ENCODE measurements around the gene SLX4IP.
"Not testable (repeated sequence)": the region's sequence is repeated elsewhere in the genome, so short reads cannot be mapped to it uniquely, and the experiment has no call there.

SLX4IP gene

GRCh38 chr20:10434832-10435812 lies at the start of gene SLX4IP:
TSS of gene SLX4IP (plus strand) at chr20:10435305. CDS start at chr20:10458205, 22,900 bp downstream.
- DNase-seq (ENCODE audit: low read depth) = peak; percentile 72

GRCh38 chr20:10385850-10386544 lies 49.1 kb upstream of the SLX4IP start:
- no peak for DNase-seq (ENCODE audit: low read depth)

DNA sequence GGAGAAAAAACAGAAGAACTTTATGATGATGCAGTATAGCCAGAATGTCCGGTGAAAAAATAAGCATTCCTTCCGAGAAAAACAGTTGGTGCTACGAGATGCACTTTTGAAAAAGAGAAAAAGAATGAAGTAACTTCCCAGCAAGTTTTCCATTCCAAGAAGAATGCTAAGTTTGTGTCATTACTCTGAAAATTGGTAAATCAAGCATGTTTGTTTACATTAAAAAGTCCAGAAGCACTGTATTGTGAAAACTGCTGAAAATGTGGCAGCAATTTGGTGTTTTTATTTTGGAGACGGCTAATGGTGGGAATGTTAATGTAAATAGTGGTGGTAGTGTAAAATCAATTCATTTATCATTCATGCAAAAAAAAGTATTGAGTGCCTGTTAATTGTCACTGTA lies 47.4 kb upstream of the SLX4IP start:
- DNase-seq (ENCODE audit: low read depth) = no peak

GRCh38 chr20:10388597-10388996 lies 46.5 kb upstream of the SLX4IP start:
- no peak for DNase-seq (ENCODE audit: low read depth)

DNA sequence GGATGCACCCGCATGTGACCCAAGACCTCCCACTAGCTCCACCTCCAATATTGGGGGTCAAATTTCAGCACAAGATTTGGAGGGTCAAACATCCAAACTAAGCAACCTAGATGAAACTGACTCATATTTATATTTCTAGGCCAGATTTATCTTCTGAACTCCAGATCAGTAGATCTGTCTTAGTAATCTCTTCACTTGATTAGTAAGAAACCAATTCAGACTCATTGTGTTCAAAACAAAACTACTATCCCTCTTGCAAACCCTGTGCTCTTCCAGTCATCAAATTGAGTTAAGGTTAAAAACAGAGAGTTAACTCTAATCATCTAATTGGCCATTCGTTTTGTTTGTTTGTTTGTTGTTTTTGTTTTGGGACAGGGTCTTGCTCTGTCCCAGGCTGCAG lies 44.4 kb upstream of the SLX4IP start:
- no peak for DNase-seq (ENCODE audit: low read depth)

DNA sequence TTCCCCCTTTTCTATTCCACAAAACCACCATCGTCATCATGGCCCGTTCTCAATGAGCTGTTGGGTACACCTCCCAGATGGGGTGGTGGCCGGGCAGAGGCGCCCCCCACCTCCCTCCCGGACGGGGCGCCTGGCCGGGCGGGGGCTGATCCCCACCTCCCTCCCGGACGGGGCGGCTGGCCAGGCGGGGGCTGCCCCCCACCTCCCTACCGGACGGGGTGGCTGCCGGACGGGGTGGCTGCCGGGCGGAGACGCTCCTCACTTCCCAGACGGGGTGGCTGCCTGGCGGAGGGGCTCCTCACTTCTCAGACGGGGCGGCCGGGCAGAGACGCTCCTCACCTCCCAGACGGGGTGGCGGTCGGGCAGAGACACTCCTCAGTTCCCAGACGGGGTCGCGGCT lies 40.4 kb upstream of the SLX4IP start:
- not testable (repeated sequence) for DNase-seq (ENCODE audit: low read depth)

GRCh38 chr20:10398834-10399369 lies 36.2 kb upstream of the SLX4IP start:
- DNase-seq (ENCODE audit: low read depth) = no peak

- DNase-seq (ENCODE audit: low read depth) = no peak
These were observed 32.0 kb upstream of the SLX4IP start for GRCh38 chr20:10402938-10403608.

DNA sequence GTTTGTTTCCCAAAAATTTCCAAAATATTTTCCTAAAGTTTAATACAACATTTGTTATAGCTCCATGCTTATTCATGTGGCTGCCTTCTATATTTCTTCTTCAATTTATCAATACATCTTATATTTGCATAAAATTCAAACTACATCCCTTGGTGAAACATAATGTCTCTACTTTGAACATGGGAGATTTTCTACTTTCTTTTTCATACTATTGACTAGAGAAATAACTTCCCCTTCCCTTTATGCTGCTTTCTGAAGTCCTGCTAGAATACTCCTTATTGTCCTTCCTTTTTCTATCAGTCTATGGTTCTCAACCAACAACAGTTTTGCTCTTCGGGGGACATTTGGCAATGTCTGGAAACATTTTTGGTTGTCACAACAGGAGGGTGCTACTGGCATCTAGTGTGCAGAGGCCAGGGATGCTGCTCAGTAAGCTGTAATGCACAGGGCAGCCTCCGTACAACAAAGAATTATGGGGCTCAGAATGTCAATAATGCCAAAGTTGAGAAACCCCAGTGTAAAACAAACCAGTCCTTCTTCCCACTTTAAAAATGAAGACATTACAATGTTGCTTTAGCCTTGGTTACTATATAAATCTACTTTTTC lies 31.0 kb upstream of the SLX4IP start:
- no peak for DNase-seq (ENCODE audit: low read depth)

DNA sequence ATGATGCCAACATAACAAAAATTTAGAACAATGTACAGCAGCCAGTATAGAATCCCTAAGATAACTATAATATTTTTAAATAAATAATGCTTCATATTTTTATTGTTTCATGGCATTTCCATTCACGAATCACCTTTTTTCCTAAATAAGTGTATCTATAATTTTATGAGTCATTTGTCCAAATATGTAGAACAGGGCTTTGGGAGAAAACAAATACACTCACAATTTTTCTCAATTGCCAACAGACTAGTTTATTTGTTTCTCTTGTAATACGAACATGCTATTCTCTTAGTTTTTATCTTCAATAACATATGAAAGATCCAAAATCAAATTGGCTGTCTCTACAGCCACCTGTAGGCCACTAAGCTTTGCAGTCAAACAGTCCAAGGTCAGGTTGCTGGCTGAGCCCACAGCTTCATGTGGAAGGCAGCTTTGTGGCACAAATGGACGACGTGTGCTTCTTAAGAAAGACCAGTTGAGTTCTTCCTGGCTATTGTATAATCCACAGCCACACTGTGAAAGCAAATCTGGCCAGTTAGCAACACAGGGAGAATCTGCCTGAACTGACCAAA lies 30.1 kb upstream of the SLX4IP start:
- DNase-seq (ENCODE audit: low read depth) = no peak

DNA sequence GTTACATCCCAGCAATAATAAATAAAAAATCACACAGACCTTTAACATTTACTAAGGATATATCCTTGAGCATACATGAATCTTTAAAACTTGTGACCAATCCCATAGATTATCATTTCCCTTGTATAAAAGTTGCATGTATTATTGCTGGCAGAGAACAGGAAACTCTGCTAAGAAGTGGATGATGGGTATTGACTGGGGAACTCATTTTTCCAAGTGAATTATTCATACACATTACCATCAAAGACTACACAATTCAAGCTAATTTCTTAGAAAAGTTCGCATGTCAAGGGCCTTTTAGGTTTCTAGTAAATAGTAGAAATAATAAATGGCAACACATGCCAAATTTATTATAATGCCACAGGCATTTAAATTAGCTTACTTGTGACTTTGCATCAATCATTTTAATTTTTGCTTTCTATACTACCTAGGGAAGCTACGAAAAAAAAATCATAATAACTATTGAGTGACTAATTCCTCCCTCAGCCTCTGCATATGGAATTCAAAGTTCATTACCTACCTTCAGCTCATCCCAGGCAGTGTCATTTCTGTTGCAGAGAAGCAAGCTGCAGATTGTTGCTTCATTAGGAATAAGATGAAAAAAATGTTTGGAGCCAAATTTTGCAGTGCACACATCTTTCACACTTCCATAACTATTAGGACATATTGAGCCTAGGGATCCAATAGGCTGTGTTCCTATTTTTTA lies 26.8 kb upstream of the SLX4IP start:
- no peak for DNase-seq (ENCODE audit: low read depth)

DNA sequence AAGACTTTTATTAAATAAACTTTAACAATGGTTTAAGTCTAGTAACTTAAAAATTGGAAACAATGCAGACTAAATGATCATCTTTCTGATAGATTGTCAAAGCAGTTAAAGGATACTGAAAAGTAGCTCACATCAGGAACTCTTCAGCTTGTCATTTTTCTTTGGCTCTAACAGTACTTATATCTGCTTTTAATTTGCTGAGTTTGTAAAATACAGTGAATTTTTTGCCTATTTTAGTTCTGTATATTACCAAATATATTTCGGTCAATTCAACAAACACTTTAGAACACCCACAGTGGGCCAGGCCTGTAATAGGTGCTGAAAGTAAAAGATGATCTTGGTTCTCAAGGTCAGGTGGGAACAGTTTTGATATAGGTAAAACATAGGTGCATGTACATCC lies 23.4 kb upstream of the SLX4IP start:
- no peak for DNase-seq (ENCODE audit: low read depth)

DNA sequence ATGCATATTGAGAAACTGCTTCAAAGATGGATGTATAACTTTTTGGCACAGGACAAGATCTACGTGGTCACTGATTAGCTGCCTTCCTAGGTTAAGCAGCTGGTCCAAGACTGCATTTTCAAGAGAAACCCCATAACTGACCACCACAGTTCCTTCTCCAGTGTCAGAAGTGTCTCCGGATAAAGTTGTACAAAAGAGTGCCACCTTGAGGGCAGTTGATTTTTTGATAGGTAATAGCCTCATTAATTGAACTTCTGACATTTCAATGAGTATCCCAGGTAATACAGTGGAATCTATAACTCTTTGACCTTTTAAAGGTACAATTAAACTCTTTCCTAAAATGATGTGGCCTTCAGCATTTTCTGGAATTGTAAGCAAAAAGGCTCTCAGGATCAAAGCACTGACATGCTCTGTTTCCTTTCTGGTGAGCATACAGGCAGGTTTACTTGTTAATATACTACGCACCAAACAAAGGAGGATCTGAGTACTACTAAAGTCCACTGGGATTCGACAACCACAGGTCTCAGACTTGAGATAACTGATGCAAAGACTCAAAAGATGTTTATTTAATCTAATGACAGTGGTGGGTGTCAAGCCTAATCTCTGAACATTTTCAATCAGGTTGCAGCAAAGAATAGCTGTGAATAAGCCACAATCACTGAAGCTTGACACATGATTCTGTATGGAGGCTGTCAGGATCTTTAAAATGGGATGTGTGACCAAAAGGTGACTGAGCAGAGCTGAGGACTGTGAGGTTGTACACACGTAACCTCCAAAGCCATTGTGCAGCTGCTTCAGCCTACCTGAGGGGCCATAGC lies 22.3 kb upstream of the SLX4IP start:
- no peak for DNase-seq (ENCODE audit: low read depth)

DNA sequence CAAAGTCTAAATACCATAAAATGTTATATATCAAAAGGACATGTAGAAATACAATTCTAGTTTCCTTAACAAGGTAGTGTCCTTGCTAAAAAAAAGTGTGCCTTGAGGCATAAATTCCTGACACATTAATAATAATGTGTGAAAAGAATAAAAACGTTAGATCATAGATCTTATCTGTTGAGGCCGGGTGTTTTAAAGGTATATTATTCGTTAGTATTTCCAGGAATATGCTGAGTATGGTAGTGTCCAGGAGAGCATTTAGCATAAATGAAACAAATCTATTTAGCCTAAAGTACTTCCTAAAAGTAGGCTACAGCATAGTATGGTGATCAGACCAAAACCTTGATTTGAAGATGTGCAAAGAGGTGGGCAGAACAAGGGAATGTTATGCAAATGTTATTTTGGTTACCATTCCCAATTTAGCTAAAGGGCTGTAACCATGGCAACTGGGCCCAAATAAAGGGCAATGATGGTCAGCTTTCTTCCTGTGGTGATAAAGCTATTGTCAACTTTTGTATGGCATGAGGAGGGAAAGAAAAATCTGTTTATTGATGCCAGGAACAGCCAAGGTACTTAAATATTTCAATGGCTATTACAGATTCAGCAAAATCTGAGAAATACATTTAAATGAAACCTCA lies 20.0 kb upstream of the SLX4IP start:
- DNase-seq (ENCODE audit: low read depth) = no peak

DNA sequence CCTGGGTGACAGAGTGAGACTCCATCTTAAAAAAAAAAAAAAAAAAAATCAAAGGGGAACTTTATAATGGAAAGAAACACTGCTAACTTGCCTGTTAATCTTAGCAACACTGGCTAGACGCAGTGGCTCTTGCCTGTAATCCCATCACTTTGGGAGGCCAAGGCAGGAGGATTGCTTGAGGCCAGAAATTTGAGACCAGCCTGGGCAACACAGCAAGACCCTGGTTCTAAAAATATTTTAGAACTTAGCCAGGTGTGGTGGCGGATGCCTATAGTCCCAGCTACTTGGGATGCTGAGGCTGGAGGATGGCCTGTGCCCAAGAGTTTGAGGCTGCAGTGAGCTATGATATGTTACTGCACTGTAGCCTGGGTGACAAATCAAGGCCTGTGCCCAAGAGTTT lies 17.9 kb upstream of the SLX4IP start:
- not testable (repeated sequence) for DNase-seq (ENCODE audit: low read depth)

DNA sequence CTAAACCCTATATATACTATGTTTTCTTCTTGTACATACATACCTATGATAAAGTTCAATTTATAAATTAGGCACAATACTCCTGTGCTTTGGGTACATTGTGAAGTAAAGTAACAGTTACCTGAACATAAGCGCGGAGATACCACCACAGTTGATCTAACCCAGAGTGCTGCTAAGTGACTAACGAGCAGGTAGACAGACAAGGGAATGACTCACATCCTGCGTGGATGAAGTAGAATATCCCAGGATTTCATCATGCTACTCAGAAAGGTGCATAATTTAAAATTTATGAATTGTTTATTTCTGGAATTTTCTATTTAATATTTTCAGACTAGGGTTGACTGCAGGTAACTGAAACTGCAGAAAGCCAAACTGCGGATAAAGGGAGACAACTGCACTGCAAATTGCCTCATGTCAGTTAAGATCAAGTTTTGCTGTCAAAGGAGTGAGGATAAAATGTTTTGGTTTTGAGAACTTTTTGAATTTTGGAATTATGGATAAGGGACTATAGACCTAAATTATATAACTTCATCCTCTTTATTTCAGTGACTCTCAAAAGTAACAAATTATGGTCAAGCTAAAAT lies 15.5 kb upstream of the SLX4IP start:
- DNase-seq (ENCODE audit: low read depth) = no peak

- no peak for DNase-seq (ENCODE audit: low read depth)
These were observed 11.4 kb upstream of the SLX4IP start for GRCh38 chr20:10423735-10424134.

DNA sequence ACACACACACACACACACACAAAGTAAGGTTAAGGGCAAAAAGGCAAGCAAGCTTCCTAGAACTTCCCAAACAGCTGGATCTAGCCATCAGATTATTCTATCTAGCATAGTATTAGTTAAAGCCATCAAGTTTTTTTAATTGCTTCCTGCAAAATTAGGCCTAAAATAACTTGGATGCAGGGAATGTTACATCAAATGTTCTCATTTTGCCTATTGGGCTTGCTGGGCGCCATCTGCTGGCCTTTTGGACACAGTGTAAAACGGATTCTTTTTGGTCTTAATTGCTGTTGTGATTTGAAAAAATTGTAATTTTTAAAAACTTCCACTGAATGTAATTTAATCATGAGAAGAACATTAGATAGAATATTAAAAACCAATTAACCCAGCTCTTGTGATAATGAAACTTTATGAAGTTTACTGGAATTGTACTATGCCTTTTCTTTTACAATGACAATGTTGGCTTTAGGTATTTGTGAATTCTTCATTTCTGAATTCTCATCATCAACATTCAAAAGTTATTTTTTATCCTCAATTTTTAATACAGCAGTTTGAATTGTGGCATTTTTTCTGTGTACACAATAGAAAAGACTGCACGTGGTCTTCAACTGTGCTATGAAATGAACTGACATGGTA lies 7.9 kb upstream of the SLX4IP start:
- DNase-seq (ENCODE audit: low read depth) = peak; percentile 25

GRCh38 chr20:10428008-10428407 lies 7.1 kb upstream of the SLX4IP start:
- no peak for DNase-seq (ENCODE audit: low read depth)
